ENCODE results near the gene VEGFC. TPM values are rescaled to one million over a fixed set of nuclear protein-coding genes. Genes with fewer than 3 reads are reported as not detected.

VEGFC gene
- total RNA-seq, 1 experiment from 2014 or later, result not detected

DNA sequence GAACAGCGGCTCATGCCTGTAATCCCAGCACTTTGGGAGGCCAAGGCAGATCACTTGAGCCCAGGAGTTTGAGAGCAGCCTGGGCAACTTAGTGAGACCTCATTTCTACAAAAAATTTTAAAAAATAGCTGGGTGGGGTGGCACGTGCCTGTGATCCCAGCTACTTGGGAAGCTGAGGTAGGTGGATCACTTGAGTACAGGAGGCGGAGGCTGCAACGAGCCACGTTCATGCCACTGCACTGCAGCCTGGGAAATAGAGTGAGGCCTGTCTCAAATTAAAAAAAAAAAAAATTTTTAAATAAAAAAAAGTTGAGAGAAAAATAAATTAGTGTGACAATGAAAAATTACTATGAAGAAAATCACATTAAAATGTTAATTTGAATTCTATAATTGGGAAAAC lies 10.5 kb downstream of the VEGFC start:
- Histone ChIP-seq H3K4me1 (ENCODE audit: control insufficient read depth in 1 of 2, insufficient read depth in 2 of 2, low read length in 2 of 2) (no peaks in the 10 kb centered on the region), H3K9ac (ENCODE audit: low read length) (no peak overlapping the region), H3K36me3 (ENCODE audit: control insufficient read depth in 1 of 2, insufficient read depth in 2 of 2, low read length in 2 of 2) (no peaks in the 10 kb centered on the region), H3K27me3 (ENCODE audit: insufficient read depth, low read length) (no peaks in the 10 kb centered on the region), H3K9me3 (ENCODE audit: control insufficient read depth in 1 of 2, insufficient read depth in 1 of 2, low read depth in 1 of 2, low read length in 2 of 2) (no peaks in the 10 kb centered on the region), H2AFZ (ENCODE audit: low read depth, low read length, poor library complexity, severe bottlenecking) (no peak overlapping the region), H3K4me3 (replicated peaks in 1 of 2; ENCODE audit: low read depth in 1 of 2, low read length in 2 of 2) (no peak overlapping the region), H3K79me2 (ENCODE audit: insufficient read depth, low read length) (no peaks in the 10 kb centered on the region), H3K27ac (ENCODE audit: low read depth, low read length) (no peak overlapping the region), H4K20me1 (ENCODE audit: insufficient read depth) (no peaks in the 10 kb centered on the region), H3K9me2 (ENCODE audit: insufficient read depth) (no peaks in the 10 kb centered on the region), H3K4me2 (ENCODE audit: low read length) (no peak overlapping the region)
- BruUV-seq (replicated peaks), result no TSS peak
- ChIA-PET RAD21 (ENCODE audit: low non-redundant PET in 1 of 2, low total read pairs in 2 of 2, uncharacterized antibody in 2 of 2, unreplicated experiment in 2 of 2) (no interaction called here), POLR2A (no interaction called here), CTCF (no interaction called here)
- ATAC-seq (no peak), DNase-seq (ENCODE audit: low read depth, low spot score) (no peak)
- TF ChIP-seq ELF1 (IDR thresholded peaks at IDR 0.05; ENCODE audit: borderline replicate concordance, low read depth), result no peak
- TF ChIP-seq, protein P1, sequence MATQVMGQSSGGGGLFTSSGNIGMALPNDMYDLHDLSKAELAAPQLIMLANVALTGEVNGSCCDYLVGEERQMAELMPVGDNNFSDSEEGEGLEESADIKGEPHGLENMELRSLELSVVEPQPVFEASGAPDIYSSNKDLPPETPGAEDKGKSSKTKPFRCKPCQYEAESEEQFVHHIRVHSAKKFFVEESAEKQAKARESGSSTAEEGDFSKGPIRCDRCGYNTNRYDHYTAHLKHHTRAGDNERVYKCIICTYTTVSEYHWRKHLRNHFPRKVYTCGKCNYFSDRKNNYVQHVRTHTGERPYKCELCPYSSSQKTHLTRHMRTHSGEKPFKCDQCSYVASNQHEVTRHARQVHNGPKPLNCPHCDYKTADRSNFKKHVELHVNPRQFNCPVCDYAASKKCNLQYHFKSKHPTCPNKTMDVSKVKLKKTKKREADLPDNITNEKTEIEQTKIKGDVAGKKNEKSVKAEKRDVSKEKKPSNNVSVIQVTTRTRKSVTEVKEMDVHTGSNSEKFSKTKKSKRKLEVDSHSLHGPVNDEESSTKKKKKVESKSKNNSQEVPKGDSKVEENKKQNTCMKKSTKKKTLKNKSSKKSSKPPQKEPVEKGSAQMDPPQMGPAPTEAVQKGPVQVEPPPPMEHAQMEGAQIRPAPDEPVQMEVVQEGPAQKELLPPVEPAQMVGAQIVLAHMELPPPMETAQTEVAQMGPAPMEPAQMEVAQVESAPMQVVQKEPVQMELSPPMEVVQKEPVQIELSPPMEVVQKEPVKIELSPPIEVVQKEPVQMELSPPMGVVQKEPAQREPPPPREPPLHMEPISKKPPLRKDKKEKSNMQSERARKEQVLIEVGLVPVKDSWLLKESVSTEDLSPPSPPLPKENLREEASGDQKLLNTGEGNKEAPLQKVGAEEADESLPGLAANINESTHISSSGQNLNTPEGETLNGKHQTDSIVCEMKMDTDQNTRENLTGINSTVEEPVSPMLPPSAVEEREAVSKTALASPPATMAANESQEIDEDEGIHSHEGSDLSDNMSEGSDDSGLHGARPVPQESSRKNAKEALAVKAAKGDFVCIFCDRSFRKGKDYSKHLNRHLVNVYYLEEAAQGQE (IDR thresholded peaks at IDR 0.05; ENCODE audit: low read depth), result no peak
- TF ChIP-seq, protein P2, sequence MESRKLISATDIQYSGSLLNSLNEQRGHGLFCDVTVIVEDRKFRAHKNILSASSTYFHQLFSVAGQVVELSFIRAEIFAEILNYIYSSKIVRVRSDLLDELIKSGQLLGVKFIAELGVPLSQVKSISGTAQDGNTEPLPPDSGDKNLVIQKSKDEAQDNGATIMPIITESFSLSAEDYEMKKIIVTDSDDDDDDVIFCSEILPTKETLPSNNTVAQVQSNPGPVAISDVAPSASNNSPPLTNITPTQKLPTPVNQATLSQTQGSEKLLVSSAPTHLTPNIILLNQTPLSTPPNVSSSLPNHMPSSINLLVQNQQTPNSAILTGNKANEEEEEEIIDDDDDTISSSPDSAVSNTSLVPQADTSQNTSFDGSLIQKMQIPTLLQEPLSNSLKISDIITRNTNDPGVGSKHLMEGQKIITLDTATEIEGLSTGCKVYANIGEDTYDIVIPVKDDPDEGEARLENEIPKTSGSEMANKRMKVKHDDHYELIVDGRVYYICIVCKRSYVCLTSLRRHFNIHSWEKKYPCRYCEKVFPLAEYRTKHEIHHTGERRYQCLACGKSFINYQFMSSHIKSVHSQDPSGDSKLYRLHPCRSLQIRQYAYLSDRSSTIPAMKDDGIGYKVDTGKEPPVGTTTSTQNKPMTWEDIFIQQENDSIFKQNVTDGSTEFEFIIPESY (IDR thresholded peaks at IDR 0.05; ENCODE audit: extremely low read depth, insufficient replicate concordance, low read length), result no peak
- intact Hi-C loops (cut with micrococcal nuclease), result no loop called here

DNA sequence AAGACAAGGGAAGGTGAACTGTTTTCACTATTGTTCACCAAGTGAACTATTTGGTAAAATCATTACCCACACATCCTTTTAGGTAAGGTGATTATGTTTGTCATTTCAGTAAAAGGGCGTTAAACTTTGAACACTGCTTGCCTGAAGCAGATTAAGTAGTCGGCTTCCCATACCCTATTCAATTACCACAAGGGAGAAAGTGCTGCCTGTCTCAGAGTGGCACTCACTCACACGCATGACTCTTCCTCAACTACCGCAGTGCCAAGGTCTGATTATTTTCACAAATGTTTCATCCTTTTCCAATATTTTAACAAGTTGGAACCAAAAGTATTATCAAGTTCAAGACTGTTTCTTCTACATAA lies 11.0 kb downstream of the VEGFC start:
- no peaks in the 10 kb centered on the region for H3K9me2 ChIP-seq (ENCODE audit: insufficient read depth)
- no peak overlapping the region for H3K4me2 ChIP-seq (ENCODE audit: low read length)
- no peaks in the 10 kb centered on the region for H3K27me3 ChIP-seq (ENCODE audit: insufficient read depth, low read length)
- ChIA-PET RAD21 (ENCODE audit: low non-redundant PET in 1 of 2, low total read pairs in 2 of 2, uncharacterized antibody in 2 of 2, unreplicated experiment in 2 of 2) (no interaction called here), CTCF (no interaction called here), POLR2A (no interaction called here)
- no peaks in the 10 kb centered on the region for H3K9me3 ChIP-seq (ENCODE audit: control insufficient read depth in 1 of 2, insufficient read depth in 1 of 2, low read depth in 1 of 2, low read length in 2 of 2)
- no TSS peak for BruUV-seq (replicated peaks)
- H3K27ac ChIP-seq (ENCODE audit: low read depth, low read length), result no peak overlapping the region
- no peaks in the 10 kb centered on the region for H3K4me1 ChIP-seq (ENCODE audit: control insufficient read depth in 1 of 2, insufficient read depth in 2 of 2, low read length in 2 of 2)
- intact Hi-C loops (cut with micrococcal nuclease), result no loop called here
- H3K9ac ChIP-seq (ENCODE audit: low read length), result no peak overlapping the region
- DNase-seq (ENCODE audit: low read depth, low spot score) (no peak), ATAC-seq (no peak)
- no peak overlapping the region for H2AFZ ChIP-seq (ENCODE audit: low read depth, low read length, poor library complexity, severe bottlenecking)
- H4K20me1 ChIP-seq (ENCODE audit: insufficient read depth), result no peaks in the 10 kb centered on the region
- no peak overlapping the region for H3K4me3 ChIP-seq (replicated peaks in 1 of 2; ENCODE audit: low read depth in 1 of 2, low read length in 2 of 2)
- H3K36me3 ChIP-seq (ENCODE audit: control insufficient read depth in 1 of 2, insufficient read depth in 2 of 2, low read length in 2 of 2), result no peaks in the 10 kb centered on the region
- H3K79me2 ChIP-seq (ENCODE audit: insufficient read depth, low read length), result no peaks in the 10 kb centered on the region
- TF ChIP-seq, protein P3, sequence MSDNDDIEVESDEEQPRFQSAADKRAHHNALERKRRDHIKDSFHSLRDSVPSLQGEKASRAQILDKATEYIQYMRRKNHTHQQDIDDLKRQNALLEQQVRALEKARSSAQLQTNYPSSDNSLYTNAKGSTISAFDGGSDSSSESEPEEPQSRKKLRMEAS (IDR thresholded peaks at IDR 0.05), result no peak
- TF ChIP-seq ZFX (IDR thresholded peaks at IDR 0.05), result no peak
- no peak for TF ChIP-seq RAD21 (IDR thresholded peaks at IDR 0.05; ENCODE audit: low read depth)
- no peak for TF ChIP-seq EZH2phosphoT487 (IDR thresholded peaks at IDR 0.05; ENCODE audit: borderline replicate concordance)
- TF ChIP-seq SIN3A (IDR thresholded peaks at IDR 0.05; ENCODE audit: low read depth), result no peak
- TF ChIP-seq POLR2AphosphoS5 (IDR thresholded peaks at IDR 0.05; ENCODE audit: low read depth, low read length), result no peak
- TF ChIP-seq, protein P1 (IDR thresholded peaks at IDR 0.05; ENCODE audit: low read depth), result no peak
- no peak for TF ChIP-seq EGR1 (IDR thresholded peaks at IDR 0.05; ENCODE audit: low read depth)
- no peak for TF ChIP-seq SRF (IDR thresholded peaks at IDR 0.05; ENCODE audit: low read depth)
- no peak for TF ChIP-seq CBX3 (IDR thresholded peaks at IDR 0.05; ENCODE audit: low read depth)

All from HCT116 (cell line).